ENCODE measurements around the gene RXRG.

The RXRG gene

DNA sequence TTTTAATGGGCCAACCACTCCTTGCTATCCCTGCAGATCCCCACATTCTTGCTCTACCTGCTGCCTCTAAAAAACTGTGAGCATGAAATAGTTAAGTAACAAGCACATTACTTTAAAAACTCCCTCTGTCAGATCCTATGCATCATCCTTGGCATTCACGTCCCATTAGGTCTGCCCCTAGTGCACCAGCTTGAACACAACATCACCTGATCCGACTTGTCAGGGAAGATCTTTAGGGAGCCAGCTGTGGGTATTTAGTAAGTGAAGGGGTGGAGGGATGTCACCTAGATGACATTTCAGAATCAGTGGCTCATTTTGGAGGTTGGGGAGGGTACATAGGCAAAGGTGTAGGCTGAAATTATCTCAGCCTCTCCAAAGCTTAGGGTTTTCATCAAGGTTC, 33.5 kb downstream of the RXRG start:
- DNase-seq (ENCODE audit: low read depth in 2 of 2, low spot score in 1 of 2): no peak

DNA sequence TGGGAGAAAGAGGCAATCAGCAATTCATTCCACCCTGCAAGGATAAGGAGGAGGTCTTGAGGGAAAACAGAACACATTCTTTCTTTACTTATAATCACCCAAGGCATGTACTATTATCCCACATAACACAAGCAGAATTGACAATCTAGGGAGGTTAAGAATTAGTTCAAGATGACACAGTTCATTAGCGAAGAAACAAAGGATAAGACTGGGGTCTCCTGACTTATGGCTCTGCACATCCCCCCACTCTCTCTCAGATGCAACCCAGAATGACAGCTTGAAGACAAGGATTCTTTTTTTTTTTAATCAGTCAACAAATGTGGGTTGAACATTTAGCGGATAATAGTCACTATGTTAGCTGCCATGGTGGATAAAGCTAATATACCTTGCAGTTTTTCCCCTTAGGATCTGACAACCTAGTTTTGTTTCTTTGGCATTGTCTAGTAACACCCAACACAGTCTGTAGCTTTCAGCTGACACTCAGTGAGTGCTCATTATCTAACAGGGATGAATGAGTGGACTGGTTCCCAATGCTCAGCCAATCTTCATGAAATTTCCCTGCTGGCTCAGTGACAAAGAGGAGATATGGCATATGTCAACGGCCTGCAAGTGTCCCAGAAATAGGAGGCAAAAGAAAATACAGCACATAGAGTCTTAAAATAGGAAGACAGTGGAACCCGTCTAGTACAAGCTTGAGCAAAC, 35.1 kb downstream of the RXRG start:
- DNase-seq (ENCODE audit: low read depth in 2 of 2, low spot score in 1 of 2): no peak

DNA sequence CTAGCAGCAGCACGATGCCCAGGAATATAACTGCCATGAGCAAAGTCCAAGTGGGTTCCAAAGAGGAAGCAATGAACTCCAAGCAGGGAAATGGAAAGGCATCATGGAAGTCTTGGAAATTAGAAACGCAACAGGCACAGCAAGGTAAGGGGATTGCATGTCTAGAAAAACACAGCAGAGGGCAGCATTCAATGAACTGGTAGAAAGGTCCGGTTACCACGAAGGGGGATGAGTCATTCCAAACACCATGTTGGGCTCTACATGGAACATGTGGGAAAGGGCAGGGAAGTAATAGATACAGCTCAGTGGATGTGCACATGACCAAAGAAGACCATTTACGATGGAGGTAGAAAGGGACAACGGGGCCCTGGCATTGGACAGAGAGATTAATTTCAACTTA, 36.4 kb downstream of the RXRG start:
- DNase-seq (ENCODE audit: low read depth in 2 of 2, low spot score in 1 of 2): no peak

DNA sequence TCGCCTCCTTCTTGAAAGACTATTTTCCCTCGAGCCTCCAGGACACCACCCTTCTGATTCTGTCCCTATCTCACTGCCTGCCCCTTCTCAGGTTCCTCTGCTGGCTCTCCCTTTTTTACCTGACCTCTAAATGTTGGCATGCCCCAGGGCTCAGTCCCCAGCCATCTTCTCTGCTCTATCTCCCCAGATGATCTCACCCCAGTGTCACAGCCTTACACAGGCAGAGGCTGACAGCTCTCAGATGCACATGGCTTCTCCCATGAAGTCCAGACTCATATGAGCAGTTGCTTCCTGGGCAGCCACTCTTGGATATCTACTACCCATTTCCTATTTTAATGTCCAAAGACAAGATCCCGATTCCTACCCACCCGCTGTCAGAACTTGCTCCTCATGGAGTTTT, 37.5 kb downstream of the RXRG start:
- DNase-seq (ENCODE audit: low read depth in 2 of 2, low spot score in 1 of 2): no peak

DNA sequence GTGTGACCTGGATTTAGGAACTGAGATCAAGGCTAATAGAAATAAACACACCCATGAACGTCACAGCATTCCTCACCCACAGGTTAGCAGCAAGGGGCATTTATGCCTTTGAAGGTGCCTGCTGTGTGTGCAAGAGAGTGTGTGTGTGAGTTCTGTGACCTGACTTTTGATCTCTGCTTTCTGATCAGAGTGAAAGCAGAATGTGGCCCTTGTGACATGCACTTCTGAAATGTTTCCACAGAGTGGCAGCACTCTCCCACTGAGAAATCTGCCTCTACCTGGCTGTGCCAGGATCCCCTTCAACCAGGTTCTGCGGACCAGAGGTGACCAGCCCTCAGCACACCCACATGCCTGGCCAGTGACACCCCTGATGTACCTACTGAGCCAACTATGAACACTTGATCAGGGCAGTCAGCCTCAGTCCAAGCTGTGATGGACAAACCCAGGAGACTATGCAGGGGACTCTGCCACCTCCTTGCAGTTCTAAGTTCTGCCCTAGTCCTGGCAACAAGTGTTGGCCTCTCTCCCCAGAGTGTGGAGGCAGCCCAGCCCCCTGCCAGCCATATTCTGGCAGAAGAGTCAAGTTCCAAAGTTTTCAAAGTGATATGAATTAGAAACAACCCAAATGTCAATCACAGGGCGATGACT, 41.0 kb downstream of the RXRG start:
- DNase-seq (ENCODE audit: low read depth in 2 of 2, low spot score in 1 of 2): no peak

DNA sequence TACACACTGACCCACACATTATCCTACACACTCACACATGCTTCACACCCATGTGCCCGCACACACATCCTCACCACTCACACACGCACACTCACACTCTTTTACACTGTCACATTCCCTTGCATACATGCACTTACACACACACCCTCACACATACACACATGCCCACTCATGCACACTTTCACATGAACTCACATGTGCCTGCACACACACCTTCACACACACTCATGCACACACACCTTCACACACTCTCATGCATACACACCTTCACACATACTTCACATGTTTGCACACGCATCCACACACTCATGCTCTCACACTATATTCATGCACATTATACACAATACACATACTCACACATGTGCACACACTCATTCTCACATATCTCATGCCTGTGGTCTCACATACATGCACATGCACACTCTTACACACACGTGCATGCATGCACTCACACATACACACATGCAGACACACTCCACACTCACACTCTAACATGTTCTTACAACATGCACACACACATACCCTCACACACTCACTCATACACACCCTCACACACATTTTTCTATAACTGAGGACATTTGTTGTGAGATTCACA, 42.3 kb downstream of the RXRG start:
- no peak for DNase-seq (ENCODE audit: low read depth in 2 of 2, low spot score in 1 of 2)

DNA sequence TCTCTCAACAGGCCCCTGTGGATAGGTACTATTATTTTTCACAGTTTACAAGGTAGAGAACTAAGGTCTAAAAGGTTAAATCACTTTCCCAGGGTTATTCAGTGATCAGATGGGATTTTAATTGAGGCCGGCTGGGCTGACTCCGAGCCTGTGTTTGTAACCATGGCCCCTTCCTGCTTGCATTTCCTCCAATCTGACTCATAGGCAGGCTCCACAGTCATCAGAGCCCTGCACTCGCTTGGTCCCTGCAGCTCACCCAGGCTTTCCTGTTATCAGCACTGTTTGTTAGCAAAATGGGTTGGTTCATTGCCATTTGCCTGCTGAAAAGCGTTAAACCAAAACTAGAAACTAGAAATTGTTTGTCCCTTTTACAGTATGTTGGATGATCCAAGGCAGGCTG, 47.0 kb downstream of the RXRG start:
- no peak for DNase-seq (ENCODE audit: low read depth in 2 of 2, low spot score in 1 of 2)

DNA sequence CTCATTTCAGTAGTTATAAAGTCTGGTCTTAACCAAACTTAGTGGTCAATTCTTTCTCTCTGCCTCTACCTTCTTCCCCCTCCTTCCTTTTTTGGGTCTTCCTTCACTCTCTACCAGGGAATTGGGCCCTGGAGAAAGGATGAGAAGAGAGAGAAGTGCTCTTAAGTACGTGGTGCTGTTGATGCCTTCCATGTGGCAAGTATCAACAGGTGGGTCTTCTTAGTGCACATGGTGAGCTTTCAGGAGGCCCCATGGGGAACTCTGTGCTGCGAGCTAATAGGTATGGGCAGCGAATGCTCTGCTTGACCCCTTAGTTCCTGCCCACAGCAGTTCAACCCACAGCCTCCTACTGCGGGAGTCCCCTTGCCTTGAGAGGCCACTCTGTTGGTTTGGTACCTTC, 49.0 kb downstream of the RXRG start:
- DNase-seq (ENCODE audit: low read depth in 2 of 2, low spot score in 1 of 2): no peak

DNA sequence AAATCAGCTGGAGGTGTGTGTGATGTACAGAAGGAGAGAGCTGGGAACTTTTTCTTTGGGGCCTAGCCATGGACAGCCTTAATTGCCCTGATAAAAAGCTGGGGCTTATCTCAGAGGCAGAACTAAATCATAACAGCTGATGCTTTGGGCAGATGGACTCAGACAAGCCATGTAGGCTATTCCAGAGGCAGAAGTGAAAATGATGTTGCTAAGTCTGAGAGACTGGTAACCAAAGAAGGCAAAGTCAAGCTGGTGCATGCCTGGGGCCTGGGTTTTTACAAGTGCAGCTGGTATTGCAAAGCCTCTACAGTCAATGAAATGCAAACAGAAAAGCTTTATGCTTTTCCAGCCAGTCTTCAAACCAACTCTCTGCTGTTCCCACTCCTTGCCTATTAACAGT, 49.4 kb downstream of the RXRG start:
- DNase-seq (ENCODE audit: low read depth in 2 of 2, low spot score in 1 of 2): no peak

DNA sequence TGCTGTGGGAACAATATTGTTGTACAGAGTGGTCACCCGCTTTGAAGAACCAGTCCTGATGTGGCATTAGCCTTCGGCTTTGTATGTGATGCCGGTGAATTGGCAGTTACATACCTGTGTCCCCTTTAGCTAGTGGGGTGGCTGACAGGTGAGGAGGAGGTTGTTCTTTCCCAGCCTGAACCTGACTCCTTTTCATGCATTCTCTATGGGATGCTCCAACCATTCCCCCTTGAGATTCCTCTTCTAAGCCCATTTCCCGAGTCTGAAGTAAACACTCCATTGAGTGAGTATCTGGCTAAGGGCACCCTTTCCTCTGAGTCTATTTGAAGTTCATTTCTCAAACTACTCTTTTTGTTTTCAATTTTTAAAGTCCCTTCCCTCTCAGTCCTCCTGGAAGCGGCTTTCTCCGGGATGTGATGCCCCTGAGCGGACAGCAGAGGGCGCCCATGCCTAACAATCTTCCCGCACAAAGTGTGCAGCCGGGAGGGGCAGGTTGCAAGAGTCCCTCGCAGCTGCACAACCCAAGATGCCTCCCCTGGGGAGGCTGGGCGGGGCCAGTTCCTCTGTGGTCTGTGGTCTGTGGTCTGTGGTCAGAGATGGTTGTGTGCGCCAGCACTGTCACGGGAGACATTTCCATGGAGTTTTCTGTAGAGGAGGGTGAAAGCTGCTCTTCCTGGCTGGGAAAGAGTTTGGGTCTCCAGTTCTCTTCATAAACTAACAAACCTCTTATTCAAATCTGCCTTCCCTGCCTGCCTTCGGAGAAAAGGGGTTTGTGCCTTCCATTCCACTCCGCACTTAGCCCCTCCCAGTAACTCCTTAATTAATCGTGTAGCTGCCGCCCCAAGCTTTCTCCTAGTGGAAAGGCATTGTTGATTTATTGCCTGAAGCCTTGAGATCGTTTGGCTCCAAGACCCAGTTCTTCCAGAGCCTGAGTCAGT, 52.0 kb downstream of the RXRG start:
- peak; percentile 79 to 81 for DNase-seq (ENCODE audit: low read depth in 2 of 2, low spot score in 1 of 2)

DNA sequence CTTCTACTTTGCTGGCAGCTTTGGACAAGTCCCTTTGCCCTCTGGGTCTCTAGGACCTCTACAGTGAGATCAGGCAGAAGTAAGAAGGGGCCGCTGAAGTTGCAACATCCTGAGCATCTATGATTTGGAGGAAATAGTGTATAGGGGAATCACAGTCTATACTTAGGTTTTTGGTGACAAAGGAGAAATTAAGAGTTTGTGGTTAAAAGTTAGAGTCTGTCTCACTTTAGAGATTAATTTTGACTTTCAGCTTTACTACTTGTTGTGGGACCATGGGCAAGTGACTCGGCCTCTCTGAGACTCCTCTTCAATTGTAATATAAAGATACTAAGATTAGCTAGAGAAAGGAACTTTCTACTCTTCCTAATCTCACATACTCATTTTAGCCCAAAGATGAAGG, 55.3 kb downstream of the RXRG start:
- DNase-seq (ENCODE audit: low read depth in 2 of 2, low spot score in 1 of 2): no peak

DNA sequence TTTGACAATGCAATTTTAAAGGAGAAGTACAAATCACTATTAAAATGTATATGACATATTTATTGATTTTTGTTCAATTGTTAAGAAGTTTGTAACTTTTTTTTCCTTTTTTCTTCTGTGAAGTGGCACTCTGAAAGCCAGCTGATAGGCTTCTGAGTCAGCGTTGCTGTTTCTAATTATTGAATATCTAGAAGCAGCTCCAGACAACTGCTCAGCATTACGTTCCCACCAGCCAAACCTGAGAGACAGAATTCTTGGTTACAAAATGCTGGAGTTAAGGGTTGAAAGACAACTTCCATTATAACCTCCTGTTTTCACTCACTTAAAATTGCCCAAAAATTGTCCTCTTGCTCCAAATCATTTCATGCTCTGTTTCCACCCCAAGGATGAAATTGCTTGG, 57.0 kb downstream of the RXRG start:
- DNase-seq (ENCODE audit: low read depth in 2 of 2, low spot score in 1 of 2): no peak

DNA sequence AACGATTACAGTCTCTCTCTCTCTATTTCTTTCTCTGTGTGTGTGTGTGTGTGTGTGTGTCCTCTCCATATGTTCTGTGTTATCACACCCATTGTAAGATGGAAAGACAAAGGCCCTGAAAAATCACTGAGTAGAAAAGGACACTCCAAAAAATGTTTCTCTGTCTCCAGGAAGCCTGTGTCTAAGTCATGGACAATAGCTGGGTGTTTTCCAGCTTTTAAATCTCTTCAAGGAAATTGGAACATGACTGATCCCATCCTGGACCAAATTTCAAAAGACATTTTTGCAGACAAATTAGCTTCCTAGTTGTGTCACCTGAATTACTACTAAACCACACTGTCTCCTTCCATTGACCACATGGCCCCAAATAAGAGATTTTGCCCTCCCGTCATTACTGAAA, 57.4 kb downstream of the RXRG start:
- no peak for DNase-seq (ENCODE audit: low read depth in 2 of 2, low spot score in 1 of 2)

DNA sequence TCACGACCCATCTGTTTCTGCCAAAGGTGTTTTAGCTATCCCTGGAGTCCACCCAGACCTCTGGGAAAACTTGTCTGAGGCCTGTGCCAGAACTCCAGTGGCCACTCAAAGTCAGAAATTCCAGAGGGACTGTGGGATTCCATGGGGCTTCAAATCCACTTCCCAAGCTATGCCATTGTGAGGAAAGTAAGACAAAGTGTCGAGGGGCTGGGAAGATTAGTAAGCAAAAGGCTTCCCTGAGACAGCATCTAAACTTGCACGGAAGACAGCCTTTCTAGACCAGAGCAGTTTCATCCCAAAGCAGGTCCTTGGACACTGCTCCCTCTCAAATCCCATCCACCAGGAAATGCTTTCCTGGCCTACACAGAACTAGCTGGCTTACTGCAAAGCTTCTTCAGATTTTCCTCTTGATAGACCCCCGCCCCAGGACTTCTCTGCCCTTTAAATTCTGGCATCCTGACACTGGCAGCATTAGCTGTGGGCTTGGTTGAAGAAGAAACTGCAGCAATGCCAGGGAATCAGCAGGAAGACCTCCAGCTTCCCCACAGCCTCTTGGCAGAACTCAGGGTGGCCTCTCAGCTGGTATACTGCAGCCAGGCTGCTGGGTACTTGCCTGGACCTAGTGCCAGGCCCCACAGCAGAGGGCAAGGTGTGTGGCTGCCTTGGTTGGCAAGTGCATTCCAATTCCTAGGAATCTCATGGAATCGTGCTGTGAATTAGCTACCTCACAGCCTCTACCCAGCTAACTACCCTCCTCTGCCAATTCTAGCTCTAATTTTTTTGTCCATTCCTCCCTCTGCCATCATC, 61.1 kb downstream of the RXRG start:
- DNase-seq (ENCODE audit: low read depth in 2 of 2, low spot score in 1 of 2): no peak

DNA sequence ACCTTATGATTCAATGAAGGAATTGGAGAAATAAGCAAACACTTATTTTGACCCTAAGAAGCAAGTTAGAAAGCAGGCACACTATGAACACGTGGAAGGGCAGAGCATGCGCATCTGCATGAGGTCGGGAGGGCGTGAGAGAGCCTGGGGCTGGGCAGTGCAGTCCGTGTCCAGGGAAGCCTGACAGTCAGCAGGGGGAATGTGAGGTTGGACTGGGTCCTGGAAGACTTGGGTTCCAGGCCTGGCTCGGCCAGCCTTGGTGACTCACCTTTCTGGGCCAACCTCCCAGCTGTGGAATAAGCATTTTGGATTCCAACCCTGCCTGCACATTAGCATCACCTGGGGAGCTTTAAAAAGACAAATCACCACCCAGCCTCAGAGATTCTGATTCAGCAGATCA, 61.9 kb downstream of the RXRG start:
- no peak for DNase-seq (ENCODE audit: low read depth in 2 of 2, low spot score in 1 of 2)

DNA sequence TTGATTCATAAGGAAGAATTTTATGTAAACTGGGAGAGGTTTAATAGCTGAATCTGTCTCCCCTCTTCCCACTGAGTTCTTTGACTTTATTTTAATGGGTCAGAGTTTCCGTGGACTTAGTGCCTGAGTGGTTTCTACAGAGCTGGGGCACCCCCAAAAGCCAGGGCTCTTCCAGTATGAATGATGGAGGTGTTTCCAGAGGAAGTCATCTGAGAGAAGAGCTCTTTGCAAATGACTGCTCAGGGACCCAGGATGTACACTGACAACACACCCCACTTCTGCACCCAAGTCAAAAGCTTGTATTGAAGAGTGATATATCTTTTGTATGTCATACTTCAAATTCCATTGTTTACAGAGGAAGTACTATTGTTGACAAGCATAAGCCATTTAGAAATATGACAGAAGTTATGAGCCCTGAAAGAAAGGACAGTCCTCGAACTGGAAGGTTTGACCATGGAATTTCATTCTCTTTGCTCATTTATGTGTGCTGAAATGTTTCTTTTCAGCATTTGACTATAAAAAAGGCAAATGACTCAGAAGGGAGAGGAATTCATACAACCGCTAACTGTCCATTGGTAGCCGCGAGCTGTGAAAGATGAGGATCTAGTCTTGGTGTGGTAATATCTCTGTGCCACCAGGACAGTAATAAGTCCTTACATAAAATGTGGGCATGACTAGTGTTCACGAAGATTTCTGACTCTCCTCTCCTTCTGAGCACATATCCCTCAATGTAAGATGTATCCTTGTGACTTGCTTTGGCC, 63.0 kb downstream of the RXRG start:
- no peak for DNase-seq (ENCODE audit: low read depth in 2 of 2, low spot score in 1 of 2)

DNA sequence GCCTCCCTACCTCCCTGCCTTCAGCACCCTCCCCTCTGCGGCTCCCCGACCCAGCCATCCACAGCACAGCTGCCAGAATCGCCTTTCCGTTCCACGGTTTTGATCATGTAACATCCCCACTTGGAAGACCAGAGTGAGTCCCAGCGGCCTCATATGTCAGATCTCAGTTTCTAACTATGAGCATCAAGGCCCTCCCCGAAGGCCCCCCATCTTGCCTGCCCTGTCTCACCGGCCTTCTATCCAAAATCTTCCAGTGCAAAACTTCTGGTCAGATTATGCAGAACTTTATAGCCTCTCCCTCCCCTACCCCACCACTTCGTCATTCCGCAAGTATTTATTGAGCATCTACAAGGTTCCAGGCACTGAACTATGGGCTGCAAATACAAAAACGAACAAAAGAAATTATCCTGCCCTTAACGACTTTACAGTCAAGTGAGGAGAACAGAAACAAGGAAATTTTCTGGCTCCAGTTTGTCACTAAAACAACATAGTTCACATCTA, 68.1 kb downstream of the RXRG start:
- no peak for DNase-seq (ENCODE audit: low read depth in 2 of 2, low spot score in 1 of 2)

DNA sequence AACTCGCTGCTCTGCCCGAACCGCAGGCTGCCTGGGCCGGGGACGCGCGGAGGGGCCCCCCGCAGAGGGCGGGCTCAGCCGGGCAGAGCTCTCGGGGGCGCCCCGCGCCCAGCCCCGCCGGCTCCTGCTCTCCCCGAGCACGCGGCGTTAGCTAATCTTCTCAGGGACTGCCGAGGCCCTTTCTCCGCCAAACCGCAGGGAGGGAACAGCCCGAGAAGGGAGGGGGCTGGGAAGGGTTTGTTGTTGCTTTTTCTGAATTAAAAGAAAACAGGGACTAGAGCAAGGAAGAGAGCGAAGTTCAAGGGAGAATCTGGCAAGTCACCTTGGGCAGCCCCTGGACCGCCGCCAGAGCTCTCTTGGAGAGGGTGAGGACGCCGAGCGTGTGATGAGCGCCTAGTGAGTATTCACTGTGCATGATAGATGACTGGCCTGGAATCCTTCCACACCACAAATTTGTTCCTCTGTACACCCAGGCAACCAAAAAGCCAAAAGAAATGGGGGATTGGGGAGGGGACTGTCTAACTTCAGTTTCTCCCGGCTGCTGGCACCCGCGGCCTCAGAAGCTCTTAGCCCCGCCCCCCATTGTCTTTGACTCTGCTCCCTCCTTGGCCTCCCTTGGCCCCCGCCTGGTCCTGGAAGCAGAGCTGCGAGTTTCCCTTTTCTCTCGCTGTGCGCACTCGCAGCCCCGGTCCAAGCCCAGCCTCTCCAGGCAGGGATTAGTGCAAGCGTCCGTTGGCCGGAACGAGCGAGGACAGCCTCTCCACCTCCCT, 68.7 kb downstream of the RXRG start:
- DNase-seq (ENCODE audit: low read depth in 2 of 2, low spot score in 1 of 2): no peak

DNA sequence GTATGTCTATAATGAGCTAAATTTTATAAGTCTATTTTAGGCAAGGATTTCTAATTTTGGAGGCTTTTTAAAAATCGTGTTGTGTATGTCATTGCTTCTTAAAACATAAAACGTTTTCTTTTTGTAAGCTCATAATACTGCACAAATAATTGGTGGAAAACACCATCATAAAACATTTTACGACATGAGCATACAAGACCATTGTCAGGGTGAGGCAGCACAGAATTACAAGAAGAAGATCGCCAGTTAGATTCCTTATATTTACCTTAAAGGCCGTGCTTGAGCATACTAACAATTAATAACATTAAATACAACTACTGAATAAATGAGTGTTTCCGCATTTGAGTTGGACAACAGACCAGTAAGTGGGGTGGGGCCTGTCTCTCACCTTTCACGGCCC, 69.3 kb downstream of the RXRG start:
- no peak for DNase-seq (ENCODE audit: low read depth in 2 of 2, low spot score in 1 of 2)

Data from stimulated activated CD8-positive, alpha-beta memory T cell treated with anti-CD3 and anti-CD28 coated beads, Interleukin-4, amount 100 ng/mL, for 1 hour (primary cell).